Measurements from ENCODE around the gene ULK4.
"Not testable (repeated sequence)": the region's sequence is repeated elsewhere in the genome, so short reads cannot be mapped to it uniquely, and the experiment has no call there.

Gene ULK4

GRCh38 chr3:41464401-41464800, 497.5 kb downstream of the ULK4 start:
- no peak for TF ChIP-seq CTCF (IDR thresholded peaks at IDR 0.05; ENCODE audit: borderline replicate concordance, control extremely low read depth, extremely low read depth, insufficient read depth, missing control alignments)
- no peak for DNase-seq (ENCODE audit: low spot score)
- in situ Hi-C loops (cut with MboI; ENCODE audit: low sequenced_read_pairs, unreplicated experiment) = no loop called here

- in situ Hi-C loops (cut with MboI; ENCODE audit: low sequenced_read_pairs, unreplicated experiment) = no loop called here
- no peak for TF ChIP-seq CTCF (IDR thresholded peaks at IDR 0.05; ENCODE audit: borderline replicate concordance, control extremely low read depth, extremely low read depth, insufficient read depth, missing control alignments)
- no peak for DNase-seq (ENCODE audit: low spot score)
Measured at GRCh38 chr3:41462103-41462691, 499.7 kb downstream of the ULK4 start.

- no peak for TF ChIP-seq CTCF (IDR thresholded peaks at IDR 0.05; ENCODE audit: borderline replicate concordance, control extremely low read depth, extremely low read depth, insufficient read depth, missing control alignments)
- in situ Hi-C loops (cut with MboI; ENCODE audit: low sequenced_read_pairs, unreplicated experiment) = no loop called here
- DNase-seq (ENCODE audit: low spot score) = no peak
Measured at GRCh38 chr3:41460736-41461135, 501.2 kb downstream of the ULK4 start.

- no peak for DNase-seq (ENCODE audit: low spot score)
- in situ Hi-C loops (cut with MboI; ENCODE audit: low sequenced_read_pairs, unreplicated experiment) = no loop called here
- no peak for TF ChIP-seq CTCF (IDR thresholded peaks at IDR 0.05; ENCODE audit: borderline replicate concordance, control extremely low read depth, extremely low read depth, insufficient read depth, missing control alignments)
Measured at GRCh38 chr3:41457176-41457575, 504.7 kb downstream of the ULK4 start.

GRCh38 chr3:41456162-41456561, 505.7 kb downstream of the ULK4 start:
- in situ Hi-C loops (cut with MboI; ENCODE audit: low sequenced_read_pairs, unreplicated experiment) = no loop called here
- no peak for TF ChIP-seq CTCF (IDR thresholded peaks at IDR 0.05; ENCODE audit: borderline replicate concordance, control extremely low read depth, extremely low read depth, insufficient read depth, missing control alignments)
- DNase-seq (ENCODE audit: low spot score) = no peak

- DNase-seq (ENCODE audit: low spot score); in situ Hi-C loops (cut with MboI; ENCODE audit: low sequenced_read_pairs, unreplicated experiment): not testable (repeated sequence)
Measured at GRCh38 chr3:41453618-41454017, 508.3 kb downstream of the ULK4 start.

- in situ Hi-C loops (cut with MboI; ENCODE audit: low sequenced_read_pairs, unreplicated experiment) = no loop called here
- no peak for DNase-seq (ENCODE audit: low spot score)
- no peak for TF ChIP-seq CTCF (IDR thresholded peaks at IDR 0.05; ENCODE audit: borderline replicate concordance, control extremely low read depth, extremely low read depth, insufficient read depth, missing control alignments)
Measured at GRCh38 chr3:41450416-41451231, 511.3 kb downstream of the ULK4 start.

Data from GM13976 (cell line).